ENCODE data around the gene IFTAP.
A peak's percentile ranks its signal among the peaks of the same experiment; 100 is the strongest.
"Not testable (repeated sequence)": the region's sequence is repeated elsewhere in the genome, so short reads cannot be mapped to it uniquely, and the experiment has no call there.

The IFTAP gene

GRCh38 chr11:36594316-36594989, at the start of gene IFTAP:
Gene IFTAP (plus strand): TSS chr11:36594502. CDS start chr11:36610104, 15,602 bp downstream.
- DNase-seq, result peak; percentile 11

- no peak for DNase-seq
These were observed 43.8 kb upstream of the IFTAP start for GRCh38 chr11:36550385-36551115.

GRCh38 chr11:36557390-36557789, 36.9 kb upstream of the IFTAP start:
- not testable (repeated sequence) for DNase-seq

DNA sequence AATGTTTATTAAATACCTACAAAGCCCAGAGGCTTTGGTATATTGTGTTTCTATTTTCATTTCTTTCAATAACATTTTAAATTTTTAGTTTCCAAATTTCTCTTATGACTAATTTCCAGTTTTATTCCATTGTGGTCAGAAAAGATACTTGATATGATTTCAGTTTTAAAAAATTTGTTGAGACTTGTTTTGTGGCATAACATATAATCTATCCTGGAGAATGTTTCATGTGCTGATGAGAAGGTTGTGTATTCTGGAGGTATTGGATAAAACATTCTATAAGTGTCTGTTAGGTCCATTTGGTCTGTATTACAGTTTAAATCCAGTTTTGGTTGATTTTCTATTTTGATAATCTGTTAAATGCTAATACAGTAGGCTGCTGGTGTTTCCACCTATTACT, 36.3 kb upstream of the IFTAP start:
- DNase-seq, result no peak

GRCh38 chr11:36558571-36559413, 35.5 kb upstream of the IFTAP start:
- no peak for DNase-seq

DNA sequence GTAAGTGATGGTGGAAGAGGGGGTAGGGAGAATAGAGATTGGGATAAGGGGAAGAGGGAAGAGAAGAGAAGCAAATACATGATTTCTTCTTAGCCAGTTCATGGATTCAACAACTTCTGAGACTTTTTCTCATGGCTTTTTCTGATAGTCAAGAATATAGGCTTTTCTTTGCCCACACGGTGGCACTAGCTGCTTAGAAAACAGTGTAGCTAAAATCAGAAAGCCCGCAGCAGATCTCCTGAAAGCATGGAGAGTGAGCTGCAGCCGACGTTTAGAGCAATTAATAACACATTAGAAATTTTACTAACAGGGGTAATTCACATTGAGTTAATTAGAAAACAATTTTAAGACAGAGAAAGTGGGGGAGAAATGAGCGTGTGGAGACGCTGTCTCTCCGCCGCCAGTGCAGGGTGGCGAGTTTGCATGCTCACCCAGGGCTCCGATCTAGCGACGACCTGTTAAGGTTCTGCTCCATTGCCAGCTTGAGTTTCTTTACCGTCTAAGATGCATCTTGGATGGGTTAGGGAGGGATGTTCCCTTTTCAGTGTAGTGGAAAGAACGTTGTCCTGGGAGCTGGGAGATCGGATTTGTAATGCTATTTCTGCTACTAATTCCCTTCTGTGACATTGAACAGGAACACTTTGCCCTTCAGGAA, 29.8 kb upstream of the IFTAP start:
- DNase-seq, result peak; percentile 32

GRCh38 chr11:36565031-36565610, 29.2 kb upstream of the IFTAP start:
- no peak for DNase-seq

DNA sequence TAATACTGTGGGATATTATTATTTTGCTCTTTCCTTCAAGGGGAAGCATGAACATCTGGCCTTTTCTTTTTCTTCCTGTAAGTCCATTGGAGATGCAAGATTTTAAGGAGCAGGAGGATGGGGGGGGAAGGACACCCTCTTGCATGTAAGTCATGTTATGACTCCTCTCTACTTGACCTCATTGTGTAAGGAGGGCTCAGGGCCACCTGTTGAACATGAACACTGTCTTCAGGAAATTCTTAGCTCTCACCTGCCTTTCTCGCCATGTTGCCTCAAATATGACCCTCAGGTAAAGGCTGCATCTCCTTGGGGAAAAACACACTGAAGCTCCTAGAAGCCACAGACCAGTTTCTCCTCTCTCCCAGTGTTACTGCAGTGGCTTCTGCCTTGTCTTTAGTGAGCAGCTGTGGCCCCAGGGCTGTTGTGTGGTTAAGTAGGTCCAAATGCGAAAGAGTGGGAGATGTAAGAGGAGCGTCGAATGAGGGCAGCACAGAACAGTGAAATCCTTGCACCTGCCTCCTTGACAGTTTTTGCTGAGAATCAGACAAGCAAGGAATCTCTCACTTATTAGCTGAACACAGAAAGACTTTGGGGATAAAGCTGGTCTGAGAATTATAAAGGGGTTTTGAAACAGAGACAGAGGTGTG, 27.8 kb upstream of the IFTAP start:
- DNase-seq, result no peak

DNA sequence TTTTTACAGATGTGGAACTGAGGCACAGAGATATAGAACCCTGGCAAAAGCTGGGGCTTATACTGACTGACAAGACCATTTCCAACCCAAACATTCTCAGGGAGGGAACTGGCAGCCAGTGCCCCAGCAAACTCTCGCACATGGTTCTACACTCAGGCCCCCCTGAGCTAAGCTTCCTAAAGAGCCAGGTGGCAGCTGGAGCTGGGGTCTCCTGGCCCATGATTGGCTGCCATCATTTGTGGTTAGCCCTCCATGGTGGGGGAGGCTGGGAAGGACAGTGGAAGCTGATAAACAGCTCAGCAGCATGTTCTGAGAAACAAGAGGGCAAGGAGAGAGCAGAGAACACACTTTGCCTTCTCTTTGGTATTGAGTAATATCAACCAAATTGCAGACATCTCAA, 26.6 kb upstream of the IFTAP start, which contains the start of gene RAG1:
Gene RAG1, plus strand, starts transcription at position 314 of the 400 bp plus-strand sequence. CDS start 5,298 bp downstream, outside the sequence.
- no peak for DNase-seq

DNA sequence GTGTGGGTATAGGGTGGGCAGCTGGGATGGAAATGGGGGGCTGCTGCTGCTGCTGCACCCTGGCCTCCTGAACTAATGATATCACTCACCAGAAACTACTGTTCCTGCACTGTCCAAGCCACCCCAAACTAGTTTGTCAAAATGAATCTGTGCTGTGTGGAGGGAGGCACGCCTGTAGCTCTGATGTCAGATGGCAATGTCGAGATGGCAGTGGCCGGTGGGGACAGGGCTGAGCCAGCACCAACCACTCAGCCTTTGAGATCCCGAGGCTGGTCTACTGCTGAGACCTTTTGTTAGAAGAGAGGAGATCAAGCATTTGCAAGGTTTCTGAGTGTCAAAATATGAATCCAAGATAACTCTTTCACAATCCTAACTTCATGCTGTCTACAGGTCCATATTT, 25.2 kb upstream of the IFTAP start:
- no peak for DNase-seq

DNA sequence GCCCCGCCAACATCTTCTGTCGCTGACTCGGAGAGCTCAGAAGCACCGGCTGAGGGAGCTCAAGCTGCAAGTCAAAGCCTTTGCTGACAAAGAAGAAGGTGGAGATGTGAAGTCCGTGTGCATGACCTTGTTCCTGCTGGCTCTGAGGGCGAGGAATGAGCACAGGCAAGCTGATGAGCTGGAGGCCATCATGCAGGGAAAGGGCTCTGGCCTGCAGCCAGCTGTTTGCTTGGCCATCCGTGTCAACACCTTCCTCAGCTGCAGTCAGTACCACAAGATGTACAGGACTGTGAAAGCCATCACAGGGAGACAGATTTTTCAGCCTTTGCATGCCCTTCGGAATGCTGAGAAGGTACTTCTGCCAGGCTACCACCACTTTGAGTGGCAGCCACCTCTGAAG, 19.8 kb upstream of the IFTAP start:
- DNase-seq, result no peak

DNA sequence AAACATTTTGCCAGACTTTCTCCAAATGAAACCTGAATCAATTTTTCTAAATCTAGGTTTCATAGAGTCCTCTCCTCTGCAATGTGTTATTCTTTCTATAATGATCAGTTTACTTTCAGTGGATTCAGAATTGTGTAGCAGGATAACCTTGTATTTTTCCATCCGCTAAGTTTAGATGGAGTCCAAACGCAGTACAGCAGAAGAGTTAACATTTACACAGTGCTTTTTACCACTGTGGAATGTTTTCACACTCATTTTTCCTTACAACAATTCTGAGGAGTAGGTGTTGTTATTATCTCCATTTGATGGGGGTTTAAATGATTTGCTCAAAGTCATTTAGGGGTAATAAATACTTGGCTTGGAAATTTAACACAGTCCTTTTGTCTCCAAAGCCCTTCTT, 16.9 kb upstream of the IFTAP start:
- no peak for DNase-seq

GRCh38 chr11:36577859-36578258, 16.4 kb upstream of the IFTAP start:
- DNase-seq, result no peak

- no peak for DNase-seq
These were observed 15.8 kb upstream of the IFTAP start for GRCh38 chr11:36578458-36578857.

DNA sequence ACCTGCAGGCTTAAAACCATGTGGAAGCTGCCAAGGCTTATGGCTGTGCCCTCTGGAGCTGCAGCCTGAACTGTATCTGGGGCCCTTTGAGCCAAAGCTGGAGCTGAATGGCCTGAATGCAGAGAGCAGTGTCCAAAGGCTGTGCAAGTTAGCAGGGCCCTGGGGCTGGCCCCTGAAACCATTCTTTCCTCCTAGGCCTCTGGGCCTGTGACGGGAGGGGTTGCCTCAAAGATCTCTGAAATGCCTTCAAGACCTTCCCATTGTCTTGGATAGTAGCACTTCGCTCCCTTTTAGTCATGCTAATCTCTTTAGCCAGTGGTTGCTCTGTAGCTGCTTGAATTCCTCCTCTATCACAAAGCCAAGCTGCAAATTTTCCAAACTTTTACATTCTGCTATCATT, 12.8 kb upstream of the IFTAP start:
- DNase-seq, result no peak

- no peak for DNase-seq
These were observed 10.6 kb upstream of the IFTAP start for GRCh38 chr11:36583667-36584066.

DNA sequence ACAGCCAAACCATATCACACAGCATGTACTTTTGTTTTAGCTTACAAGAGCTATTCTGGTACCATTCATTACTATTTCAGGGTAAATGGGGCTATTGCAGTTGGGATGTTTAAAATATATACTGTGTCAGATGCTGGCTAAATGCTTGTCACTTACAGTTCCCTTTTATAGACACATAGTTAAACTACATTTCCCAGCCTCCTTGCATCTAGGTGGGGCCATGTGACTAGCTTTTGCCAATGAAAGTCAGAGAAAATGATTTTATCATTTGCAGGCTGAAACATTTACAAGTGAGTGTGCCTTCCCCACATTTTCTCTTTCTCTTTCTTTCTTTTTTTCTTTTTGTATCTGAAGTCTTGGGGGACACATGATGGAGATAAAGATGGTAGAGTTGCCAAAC, 7.8 kb upstream of the IFTAP start:
- no peak for DNase-seq

- no peak for DNase-seq
These were observed 6.2 kb upstream of the IFTAP start for GRCh38 chr11:36588099-36588498.

- DNase-seq, result no peak
These were observed 3.8 kb upstream of the IFTAP start for GRCh38 chr11:36590513-36590912.

DNA sequence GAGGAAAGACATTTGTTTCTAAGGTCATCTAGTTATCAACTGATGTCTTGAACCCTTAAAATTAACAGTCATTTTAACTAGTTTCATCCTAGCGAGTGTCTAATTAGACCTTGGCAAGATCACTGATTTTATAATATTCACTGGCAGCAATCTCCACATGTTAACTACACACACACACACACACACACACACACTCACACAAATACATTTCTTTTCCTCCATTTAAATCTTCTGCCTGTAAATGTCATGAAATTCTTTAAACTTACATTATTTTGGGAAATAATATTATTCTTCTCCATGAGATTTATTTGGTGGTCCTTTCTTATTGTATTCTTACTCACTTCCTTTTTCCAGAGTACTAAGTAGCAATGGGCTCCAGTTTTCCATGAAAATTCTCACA, 2.9 kb upstream of the IFTAP start:
- no peak for DNase-seq

DNA sequence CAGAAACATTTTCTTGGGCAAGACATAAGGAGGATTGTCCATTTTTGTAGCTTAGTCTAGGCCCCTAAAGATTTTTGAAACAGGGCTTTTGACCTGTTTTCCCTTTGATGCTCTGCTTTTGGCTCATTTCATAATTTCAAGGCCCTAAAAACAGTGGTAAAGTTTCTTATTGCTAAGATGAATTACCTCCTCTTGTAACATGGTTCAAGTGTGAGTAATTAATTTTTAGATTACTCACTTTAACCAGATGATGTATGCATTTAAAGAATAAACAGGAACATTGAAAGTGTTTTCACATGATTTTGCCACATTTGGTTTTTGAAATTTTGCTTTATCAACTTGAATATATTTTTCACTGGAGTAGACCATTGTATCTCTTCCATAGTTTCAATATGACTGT, 2.6 kb downstream of the IFTAP start:
- no peak for DNase-seq

DNA sequence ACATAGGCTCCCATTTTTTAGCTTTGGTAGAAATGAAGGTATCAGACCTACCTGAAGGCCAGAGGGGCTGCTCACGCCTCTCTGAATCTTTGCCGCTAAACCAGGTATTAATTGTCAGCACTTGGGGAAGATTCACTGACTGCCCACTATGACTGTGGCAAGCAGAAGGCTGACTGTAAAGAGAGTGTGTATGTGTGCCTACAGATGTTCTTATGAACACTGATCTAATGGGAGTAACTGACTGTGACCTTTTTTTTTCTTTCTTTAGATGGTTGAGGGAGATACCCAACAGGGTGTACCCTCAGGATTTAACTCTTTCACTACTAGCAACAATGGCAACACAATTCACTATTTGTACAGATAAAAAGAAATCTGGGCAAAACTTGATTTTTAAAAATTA, 3.7 kb downstream of the IFTAP start, which contains the start of gene RAG2:
Gene RAG2, minus strand, starts transcription at position 186 of the 400 bp plus-strand sequence. CDS start 4,068 bp downstream, outside the sequence.
- DNase-seq, result no peak

Data from stimulated activated CD4-positive, alpha-beta T cell treated with anti-CD3 and anti-CD28 coated beads, Interleukin-4, amount 100 ng/mL, for 1 hour (primary cell).